Hepatic stellate cell (primary cell): Measurements from ENCODE around the gene VPS41.

Experiments
- DNase-seq: peaks from one replicate; pipeline ENCODE4 v3.0.0; 2011; ENCODE audit warnings: low spot score

Gene VPS41

GRCh38 chr7:38905056-38905759 lies 3.8 kb downstream of the VPS41 start:
- DNase-seq, result no peak

GRCh38 chr7:38903057-38903456 lies 5.9 kb downstream of the VPS41 start:
- DNase-seq, result no peak

DNA sequence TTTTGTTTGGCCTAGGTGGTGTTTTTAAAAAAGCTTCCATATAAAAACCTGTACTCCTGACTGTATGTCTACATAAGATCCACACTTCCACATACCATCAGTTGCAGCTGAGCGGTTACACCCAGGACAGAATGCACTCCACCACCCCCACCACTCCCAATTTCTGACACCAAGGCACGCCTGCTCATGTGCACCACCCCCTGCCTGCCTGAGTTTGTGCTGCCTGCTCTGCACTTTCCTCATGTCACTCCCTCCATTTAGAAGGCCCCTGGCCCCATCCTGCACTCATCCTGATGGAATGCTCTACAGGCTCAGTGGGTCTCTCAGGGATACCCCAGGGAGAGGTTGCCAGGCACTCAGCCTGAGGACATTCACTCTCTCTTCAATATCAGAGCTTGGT lies 6.5 kb downstream of the VPS41 start:
- DNase-seq, result no peak

- DNase-seq, result no peak
Observed at GRCh38 chr7:38893061-38893460, 15.9 kb downstream of the VPS41 start.

- DNase-seq, result no peak
Observed at GRCh38 chr7:38890597-38890996, 18.4 kb downstream of the VPS41 start.

GRCh38 chr7:38889872-38890432 lies 19.0 kb downstream of the VPS41 start:
- DNase-seq, result no peak

- DNase-seq, result no peak
Observed at GRCh38 chr7:38889079-38889478, 19.9 kb downstream of the VPS41 start.

DNA sequence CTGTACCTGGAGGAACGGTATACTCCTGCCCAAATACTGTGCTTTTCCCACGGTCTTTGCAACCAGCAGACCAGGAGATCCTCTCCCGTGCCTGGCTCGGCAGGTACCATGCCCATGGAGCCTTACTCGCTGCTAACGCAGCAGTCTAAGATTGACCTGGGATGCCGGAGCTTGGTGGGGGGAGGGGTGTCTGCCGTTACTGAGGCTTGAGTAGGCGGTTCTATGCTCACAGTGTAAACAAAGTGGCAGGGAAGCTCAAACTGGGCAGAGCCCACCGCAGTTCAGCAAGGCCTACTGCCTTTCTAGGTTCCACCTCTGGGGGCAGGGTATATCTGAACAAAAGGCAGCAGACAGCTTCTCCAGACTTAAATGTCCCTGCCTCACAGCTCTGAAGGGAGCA lies 22.7 kb downstream of the VPS41 start:
- no peak for DNase-seq

- no peak for DNase-seq
Observed at GRCh38 chr7:38883706-38884105, 25.3 kb downstream of the VPS41 start.

- DNase-seq, result no peak
Observed at GRCh38 chr7:38881947-38882684, 26.9 kb downstream of the VPS41 start.

DNA sequence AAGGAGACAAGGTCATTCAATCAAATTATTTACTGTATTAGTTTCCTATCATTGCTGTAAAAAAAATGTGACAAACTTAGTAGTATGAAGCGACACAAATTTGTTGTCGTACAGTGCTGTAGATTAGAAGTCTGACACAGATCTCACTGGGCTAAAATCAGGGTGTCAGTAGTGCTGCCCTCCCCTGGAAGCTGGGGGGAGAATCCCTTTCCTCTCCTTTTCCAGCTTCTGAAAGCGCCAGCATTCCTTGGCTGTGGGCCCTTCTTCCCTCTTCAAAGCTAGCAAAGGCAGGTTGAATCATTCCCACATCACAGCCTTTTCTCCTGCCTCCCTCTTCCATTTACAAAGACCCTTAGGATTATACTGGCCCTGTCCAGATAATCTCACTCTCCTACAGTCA lies 28.0 kb downstream of the VPS41 start:
- no peak for DNase-seq

DNA sequence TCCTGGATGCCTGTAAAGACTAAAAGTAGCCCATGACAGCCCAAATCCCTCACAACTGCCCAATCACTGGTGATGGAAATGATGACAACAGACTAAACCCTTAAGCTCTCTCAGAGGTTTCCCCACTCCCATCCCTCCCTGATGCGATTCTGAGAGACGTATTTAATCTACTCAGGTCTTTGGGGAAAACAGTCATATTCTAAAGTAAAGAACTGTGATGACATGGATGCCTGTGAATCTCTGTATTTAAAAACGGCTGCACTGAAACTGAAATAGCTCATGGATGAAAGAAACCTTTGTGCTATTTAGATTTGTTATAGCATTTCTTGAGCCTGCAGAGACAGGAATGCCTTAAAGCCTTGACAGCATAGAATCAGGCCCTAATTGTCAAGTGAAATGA lies 28.5 kb downstream of the VPS41 start:
- DNase-seq, result no peak

GRCh38 chr7:38880035-38880434 lies 29.0 kb downstream of the VPS41 start:
- DNase-seq, result no peak

DNA sequence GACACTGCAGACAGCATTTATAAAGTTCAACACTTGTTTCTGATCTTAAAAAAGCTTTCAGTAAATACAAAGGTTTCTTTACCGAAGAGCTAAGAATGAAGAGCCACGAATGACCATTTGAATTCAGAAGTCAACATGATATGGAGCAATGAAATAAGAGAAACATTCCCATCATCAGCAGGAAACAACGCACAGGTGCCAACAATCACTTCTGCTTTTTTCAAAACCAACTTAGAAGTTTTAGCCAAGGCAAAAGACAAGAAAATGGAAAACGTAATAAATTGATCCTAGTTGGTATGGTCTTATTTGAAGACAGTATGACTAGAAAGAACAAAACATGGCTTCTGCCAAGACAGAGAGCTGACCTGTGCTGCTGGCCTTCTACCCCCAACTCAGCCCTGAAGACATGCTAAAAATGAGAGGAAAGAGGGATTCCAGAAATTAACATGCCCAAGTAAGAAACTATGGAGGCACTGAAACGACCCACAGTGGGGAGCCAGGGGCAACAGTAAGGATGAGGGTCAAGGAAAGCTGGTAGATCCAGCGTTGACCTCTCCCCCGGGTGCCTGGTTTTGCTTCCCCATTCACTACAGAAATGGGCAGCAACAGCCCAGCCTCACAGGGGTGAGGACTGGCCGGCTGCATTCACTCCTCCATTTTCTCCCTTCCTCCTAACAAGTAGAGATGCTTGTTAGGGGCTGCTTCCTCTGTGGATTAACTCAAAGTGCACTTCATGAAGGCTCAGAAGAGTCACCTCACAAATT lies 30.1 kb downstream of the VPS41 start:
- DNase-seq, result no peak

GRCh38 chr7:38873433-38873832 lies 35.6 kb downstream of the VPS41 start:
- DNase-seq, result no peak

DNA sequence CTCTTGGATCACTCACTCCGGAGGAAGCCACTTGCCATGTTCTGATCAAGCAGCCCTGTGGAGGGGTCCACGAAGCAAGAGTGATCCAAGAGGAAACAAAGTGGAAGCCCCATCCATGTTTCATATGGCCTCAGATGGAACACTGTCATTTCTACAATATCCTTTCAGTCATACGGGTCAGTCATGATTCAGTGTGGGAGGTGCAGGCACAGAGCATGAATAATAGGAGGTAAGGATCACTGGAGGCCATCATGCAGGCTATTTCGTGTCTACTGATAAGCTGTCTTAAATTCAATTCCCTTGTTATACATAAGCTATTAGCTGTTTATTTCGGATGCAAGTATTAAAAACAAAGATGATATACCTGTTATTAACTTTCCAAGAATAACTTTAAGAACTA lies 36.8 kb downstream of the VPS41 start:
- DNase-seq, result no peak

DNA sequence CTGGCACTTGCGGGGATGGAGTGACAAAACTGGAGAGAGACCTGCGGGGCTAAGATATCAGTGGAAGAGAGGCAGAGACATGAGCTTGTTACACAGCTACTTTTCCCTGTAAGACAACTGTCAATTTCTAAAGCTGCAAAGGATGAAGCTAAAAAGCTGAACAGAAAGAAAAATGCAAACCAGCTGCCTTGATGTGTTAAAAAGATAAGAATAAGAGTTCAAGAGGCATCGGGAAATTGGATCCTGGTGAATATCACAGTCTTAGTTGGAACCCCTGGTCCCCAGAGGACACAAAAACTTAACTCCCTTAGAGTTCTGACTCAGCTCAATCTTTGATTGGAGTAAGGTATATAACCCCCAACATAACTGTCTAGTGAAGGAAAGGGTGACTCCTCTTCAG lies 38.8 kb downstream of the VPS41 start:
- no peak for DNase-seq

DNA sequence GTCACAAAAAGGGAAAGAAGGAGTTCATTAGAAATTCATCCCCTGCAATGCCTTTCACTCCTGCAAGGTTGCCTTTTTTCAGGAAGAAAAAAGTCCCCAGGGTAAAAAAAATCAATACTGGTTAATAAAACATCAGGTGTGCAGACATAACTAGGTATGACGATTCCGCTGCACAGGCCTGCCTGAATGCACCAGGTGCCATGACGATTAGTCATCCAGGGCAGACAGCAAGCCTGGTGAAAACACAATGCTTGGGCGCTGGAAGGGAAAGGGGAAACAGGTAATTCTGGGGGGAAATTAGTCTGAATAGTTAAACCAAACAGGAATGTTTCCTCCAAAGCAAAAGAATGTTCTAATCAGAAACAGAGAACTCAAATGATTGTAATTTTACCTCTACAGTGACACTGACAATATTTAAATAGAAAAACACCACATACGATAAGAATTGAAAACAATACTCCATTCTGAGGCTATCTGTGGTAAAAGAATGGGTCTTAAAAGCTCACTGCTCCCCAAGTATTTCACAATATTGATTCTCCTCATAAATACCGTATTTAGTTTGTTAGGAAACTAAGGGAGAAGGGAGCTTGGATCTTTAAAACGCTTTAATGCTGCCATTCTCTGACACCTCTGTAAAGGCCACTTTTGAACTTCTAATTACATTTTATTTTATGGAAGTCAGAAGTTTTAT lies 45.2 kb downstream of the VPS41 start:
- no peak for DNase-seq

DNA sequence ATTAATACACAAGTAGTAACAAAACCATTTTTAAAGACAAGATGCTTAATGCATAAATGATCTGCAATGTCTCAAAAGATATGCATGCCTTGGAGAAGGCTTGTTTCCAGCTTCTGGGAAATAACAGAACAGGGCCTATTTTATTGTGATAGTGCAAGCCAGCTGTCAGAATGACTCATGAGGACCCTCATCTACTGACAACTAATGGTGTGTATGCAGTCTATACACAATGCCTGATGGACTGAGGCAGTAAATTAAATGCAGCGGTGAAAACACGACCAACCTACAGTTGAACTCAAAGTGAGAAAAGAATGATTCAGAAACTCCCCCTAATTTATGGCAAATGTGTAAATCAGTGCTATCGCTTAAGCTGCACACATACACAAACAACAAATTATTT lies 46.3 kb downstream of the VPS41 start:
- no peak for DNase-seq

- peak; percentile 9 for DNase-seq
Observed at GRCh38 chr7:38858259-38858884, 50.6 kb downstream of the VPS41 start.

DNA sequence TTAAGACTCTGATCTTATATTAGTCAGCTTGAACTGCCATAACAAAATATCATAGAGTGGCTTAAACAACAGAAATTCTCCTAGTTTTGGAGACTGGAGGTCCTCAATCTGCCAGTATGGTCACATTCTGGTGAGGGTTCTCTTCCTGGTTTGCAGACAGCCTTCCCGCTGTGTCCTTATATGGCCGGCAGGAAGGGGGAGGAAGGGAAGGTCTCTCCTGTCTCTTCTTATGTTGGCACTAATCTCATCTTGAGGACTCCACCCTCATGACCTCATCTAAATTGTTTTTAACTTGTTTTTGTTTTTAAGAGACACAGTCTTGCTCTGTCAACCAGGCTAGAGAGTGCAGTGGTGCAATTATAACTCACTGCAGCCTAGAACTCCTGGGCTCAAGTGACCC lies 53.1 kb downstream of the VPS41 start:
- DNase-seq, result no peak

DNA sequence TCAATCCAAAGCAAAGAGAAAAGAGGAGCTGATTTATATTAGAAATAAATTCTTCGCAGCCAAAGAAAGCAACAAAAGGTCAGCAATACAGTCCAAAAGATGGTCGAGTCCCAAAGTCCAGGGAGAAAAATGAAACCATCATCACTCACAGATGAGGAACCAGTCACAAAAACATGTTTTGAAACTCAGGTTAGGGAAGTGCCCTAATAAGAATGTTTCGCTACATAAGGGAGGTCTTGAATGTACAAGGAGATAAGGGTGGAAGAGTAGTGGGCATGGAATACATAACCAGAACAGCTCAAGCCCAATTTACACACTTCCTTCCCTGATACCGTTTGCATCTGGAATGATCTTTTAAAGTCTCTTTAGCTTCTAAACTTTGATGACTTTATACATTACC lies 53.6 kb downstream of the VPS41 start:
- no peak for DNase-seq
